ENCODE data around the gene ACRBP. TPM values are rescaled to one million over a fixed set of nuclear protein-coding genes. Genes with fewer than 3 reads are reported as not detected.
"Not testable (repeated sequence)": the region's sequence is repeated elsewhere in the genome, so short reads cannot be mapped to it uniquely, and the experiment has no call there.

The ACRBP gene
- total RNA-seq, 2 donors from 2014 or later, result 2.1 to 2.8 TPM

GRCh38 chr12:6612247-6612646, 35.0 kb downstream of the ACRBP start:
- Mint-ChIP-seq H3K9me3 (no peaks in the 10 kb centered on the region), H3K27ac (peak overlapping the region in 1 of 2 donors; percentile 45), H3K36me3 (no peaks in the 10 kb centered on the region)
- ATAC-seq (no peak), DNase-seq (ENCODE audit: low spot score in 2 of 2) (no peak)

- ATAC-seq, result no peak
Observed at GRCh38 chr12:6608592-6609281, 38.5 kb downstream of the ACRBP start.

GRCh38 chr12:6607751-6608591, 39.3 kb downstream of the ACRBP start:
- ATAC-seq (peak; percentile 11 to 48), DNase-seq (ENCODE audit: low spot score in 2 of 2) (peak in 1 of 2 donors; percentile 53)
- Mint-ChIP-seq H3K9me3 (no peaks in the 10 kb centered on the region), H3K27ac (no peak overlapping the region), H3K36me3 (peaks cover 15 to 22% of the 10 kb centered on the region in 2 donors)

More at GRCh38 chr12:6608592-6609281, 38.5 kb downstream of the ACRBP start:
- Mint-ChIP-seq H3K27ac (no peak overlapping the region), H3K36me3 (peaks cover 15 to 22% of the 10 kb centered on the region in 2 donors), H3K9me3 (no peaks in the 10 kb centered on the region)
- DNase-seq (ENCODE audit: low spot score in 2 of 2), result no peak

- H3K36me3 Mint-ChIP-seq, result peaks cover 22 to 32% of the 10 kb centered on the region in 2 donors
- H3K27ac Mint-ChIP-seq, result peak overlapping the region in 1 of 2 donors; percentile 91
- H3K9me3 Mint-ChIP-seq, result no peaks in the 10 kb centered on the region
- ATAC-seq, result peak; percentile 34 to 58
- peak; percentile 56 to 79 for DNase-seq (ENCODE audit: low spot score in 2 of 2)
Observed at GRCh38 chr12:6606331-6607131, 40.7 kb downstream of the ACRBP start.

- Mint-ChIP-seq H3K27ac (peak overlapping the region; percentile 91 to 95), H3K36me3 (peaks cover 26 to 40% of the 10 kb centered on the region in 2 donors), H3K9me3 (no peaks in the 10 kb centered on the region)
- ATAC-seq (peak; percentile 31 to 71), DNase-seq (ENCODE audit: low spot score in 2 of 2) (peak in 1 of 2 donors; percentile 73)
Observed at GRCh38 chr12:6605421-6606330, 41.6 kb downstream of the ACRBP start.

- peaks cover 31 to 50% of the 10 kb centered on the region in 2 donors for H3K36me3 Mint-ChIP-seq
- ATAC-seq, result no peak
- peak overlapping the region; percentile 91 to 95 for H3K27ac Mint-ChIP-seq
- no peak for DNase-seq (ENCODE audit: low spot score in 2 of 2)
- H3K9me3 Mint-ChIP-seq, result no peaks in the 10 kb centered on the region
Observed at GRCh38 chr12:6604259-6605029, 42.8 kb downstream of the ACRBP start.

- no peak for DNase-seq (ENCODE audit: low spot score in 2 of 2)
- ATAC-seq, result no peak
- Mint-ChIP-seq H3K27ac (peak overlapping the region; percentile 88 to 91), H3K9me3 (no peaks in the 10 kb centered on the region), H3K36me3 (peaks cover 40 to 55% of the 10 kb centered on the region in 2 donors)
Observed at GRCh38 chr12:6603095-6603567, 44.1 kb downstream of the ACRBP start.

GRCh38 chr12:6602526-6602925, 44.7 kb downstream of the ACRBP start:
- Mint-ChIP-seq H3K36me3 (peaks cover 46 to 61% of the 10 kb centered on the region in 2 donors), H3K27ac (peak overlapping the region; percentile 41 to 91)
- no peak for ATAC-seq

GRCh38 chr12:6595673-6596072, 51.6 kb downstream of the ACRBP start:
- ATAC-seq; DNase-seq (ENCODE audit: low spot score in 2 of 2); H3K9me3 Mint-ChIP-seq: not testable (repeated sequence)
- H3K27ac Mint-ChIP-seq, result peak overlapping the region; percentile 27 to 82
- H3K36me3 Mint-ChIP-seq, result peaks cover 67 to 69% of the 10 kb centered on the region in 2 donors

More at GRCh38 chr12:6602526-6602925, 44.7 kb downstream of the ACRBP start:
- DNase-seq (ENCODE audit: low spot score in 2 of 2), result no peak
- H3K9me3 Mint-ChIP-seq, result no peaks in the 10 kb centered on the region

GRCh38 chr12:6592087-6592486, 55.1 kb downstream of the ACRBP start:
- Mint-ChIP-seq H3K9me3 (no peaks in the 10 kb centered on the region), H3K27ac (peak overlapping the region; percentile 27 to 30), H3K36me3 (peaks cover 58% of the 10 kb centered on the region in 2 donors)
- no peak for DNase-seq (ENCODE audit: low spot score in 2 of 2)
- no peak for ATAC-seq

Other genes starting within 250 kb of the ACRBP start
- 100 to 1,000 TPM in 1 of 2 donors, 10 to 100 TPM in 1; 77.9 to 162 TPM for gene CD27, start 202.5 kb downstream of the ACRBP start, total RNA-seq
- 10 to 100 TPM; 31.4 to 33.7 TPM for gene TAPBPL, start 195.4 kb downstream of the ACRBP start, total RNA-seq
- 100 to 1,000 TPM in 1 of 2 donors, 10 to 100 TPM in 1; 47.6 to 151 TPM for gene VAMP1, start 176.8 kb downstream of the ACRBP start, total RNA-seq
- gene MRPL51, start 154.2 kb downstream of the ACRBP start, total RNA-seq, result 100 to 1,000 TPM; 305 to 440 TPM
- 100 to 1,000 TPM; 208 to 276 TPM for gene NCAPD2, start 153.3 kb downstream of the ACRBP start, total RNA-seq
- gene GAPDH, start 112.9 kb downstream of the ACRBP start, total RNA-seq, result 1,000 to 10,000 TPM; 5,900 to 8,209 TPM
- gene IFFO1, start 91.4 kb downstream of the ACRBP start, total RNA-seq, result 10 to 100 TPM; 10.3 to 16.4 TPM
- 10 to 100 TPM; 78.8 to 79.8 TPM for gene NOP2, start 79.1 kb downstream of the ACRBP start, total RNA-seq
- gene CHD4, start 40.1 kb downstream of the ACRBP start, total RNA-seq, result 100 to 1,000 TPM; 288 to 307 TPM
- 1 to 10 TPM; 2.8 to 5.1 TPM for gene LPAR5, start 11.5 kb downstream of the ACRBP start, total RNA-seq
- gene ING4, start 15.7 kb upstream of the ACRBP start, total RNA-seq, result 10 to 100 TPM; 18.1 to 24.3 TPM
- gene ZNF384, start 41.9 kb upstream of the ACRBP start, total RNA-seq, result 10 to 100 TPM; 77.1 to 92.6 TPM
- 1 to 10 TPM in 1 of 2 donors, not detected in 1; 1.3 TPM for gene PIANP, start 53.4 kb upstream of the ACRBP start, total RNA-seq
- 10 to 100 TPM; 34.2 to 42.9 TPM for gene COPS7A, start 76.6 kb upstream of the ACRBP start, total RNA-seq
- 100 to 1,000 TPM; 149 to 275 TPM for gene MLF2, start 105.7 kb upstream of the ACRBP start, total RNA-seq
- 100 to 1,000 TPM in 1 of 2 donors, 10 to 100 TPM in 1; 76.0 to 163 TPM for gene PTMS, start 118.9 kb upstream of the ACRBP start, total RNA-seq
- 100 to 1,000 TPM in 1 of 2 donors, 10 to 100 TPM in 1; 71.3 to 117 TPM for gene LAG3, start 125.1 kb upstream of the ACRBP start, total RNA-seq
- gene CD4, start 142.1 kb upstream of the ACRBP start, total RNA-seq, result 100 to 1,000 TPM; 165 to 244 TPM
- gene GPR162, start 174.4 kb upstream of the ACRBP start, total RNA-seq, result under 1 TPM; 0.46 to 0.60 TPM
- gene P3H3, start 181.0 kb upstream of the ACRBP start, total RNA-seq, result 1 to 10 TPM in 1 of 2 donors, under 1 TPM in 1; 0.82 to 3.0 TPM
- 1 to 10 TPM in 1 of 2 donors, under 1 TPM in 1; 0.25 to 1.8 TPM for gene GNB3, start 193.5 kb upstream of the ACRBP start, total RNA-seq
- 100 to 1,000 TPM; 110 to 147 TPM for gene CDCA3, start 203.9 kb upstream of the ACRBP start, total RNA-seq
- gene USP5, start 204.7 kb upstream of the ACRBP start, total RNA-seq, result 100 to 1,000 TPM; 132 to 166 TPM
- 1,000 to 10,000 TPM in 1 of 2 donors, 100 to 1,000 TPM in 1; 694 to 1,875 TPM for gene TPI1, start 220.1 kb upstream of the ACRBP start, total RNA-seq
- 10 to 100 TPM in 1 of 2 donors, 1 to 10 TPM in 1; 1.4 to 11.7 TPM for gene SPSB2, start 225.9 kb upstream of the ACRBP start, total RNA-seq